Stimulated activated CD4-positive, alpha-beta T cell treated with anti-CD3 and anti-CD28 coated beads, Interleukin-12 subunit alpha, Interleukin-12 subunit beta, amount 100 ng/mL, for 24 hours (primary cell): ENCODE data around the gene SECTM1.
"Not testable (repeated sequence)": the region's sequence is repeated elsewhere in the genome, so short reads cannot be mapped to it uniquely, and the experiment has no call there.

Source experiments
- DNase-seq, 2 experiments: peaks; one replicate each; pipeline ENCODE4 v3.0.0-alpha.2; 2020; ENCODE audit warnings: low read depth in 2 of 2

The SECTM1 gene

DNA sequence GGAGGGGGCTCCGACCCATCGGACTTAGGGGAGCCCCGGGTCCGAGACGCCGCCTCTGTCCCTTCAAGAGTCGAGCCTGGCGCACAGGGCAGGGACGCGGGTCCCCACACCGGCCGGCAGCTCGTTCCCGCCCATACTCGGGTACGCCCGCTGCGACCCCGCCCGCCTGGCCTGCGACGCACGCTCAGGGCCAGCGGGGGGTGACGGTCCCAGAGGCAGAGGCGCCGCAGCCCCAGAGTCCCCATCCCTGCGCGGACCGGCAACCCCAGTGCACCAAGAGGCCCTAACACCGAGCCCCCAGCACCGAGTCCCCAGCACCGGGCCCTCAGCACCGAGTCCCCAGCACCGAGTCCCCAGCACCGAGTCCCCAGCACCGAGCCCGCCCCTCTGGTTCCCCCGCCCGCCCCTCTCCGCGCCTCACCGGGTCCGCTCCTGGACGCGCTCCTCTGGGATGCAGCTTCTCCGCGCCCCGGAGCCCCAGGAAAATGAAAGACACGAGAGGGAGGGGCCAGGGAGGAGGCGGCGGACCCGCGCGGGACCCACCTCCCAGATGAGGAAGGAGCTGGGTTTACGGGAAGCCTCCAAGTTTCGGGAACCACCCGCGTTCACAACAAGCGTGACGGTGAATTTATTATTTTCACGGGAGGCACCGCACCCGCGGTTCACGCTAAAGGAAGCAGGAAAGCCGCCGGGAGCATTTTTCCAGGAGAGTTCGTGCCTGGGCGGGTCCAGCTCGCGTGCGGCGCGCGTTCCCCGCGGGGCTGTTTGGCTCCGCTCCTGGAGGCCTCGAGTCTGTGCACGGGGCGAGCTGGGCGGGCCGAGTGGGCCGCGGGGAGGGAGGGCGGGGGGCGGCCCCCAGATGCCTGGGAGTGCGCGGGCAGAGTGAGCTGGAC is at the start of gene SECTM1:
Gene SECTM1, minus strand, starts transcription at position 488 of the 893 bp plus-strand sequence. CDS start 6,526 bp downstream, outside the sequence.
- no peak for DNase-seq

DNA sequence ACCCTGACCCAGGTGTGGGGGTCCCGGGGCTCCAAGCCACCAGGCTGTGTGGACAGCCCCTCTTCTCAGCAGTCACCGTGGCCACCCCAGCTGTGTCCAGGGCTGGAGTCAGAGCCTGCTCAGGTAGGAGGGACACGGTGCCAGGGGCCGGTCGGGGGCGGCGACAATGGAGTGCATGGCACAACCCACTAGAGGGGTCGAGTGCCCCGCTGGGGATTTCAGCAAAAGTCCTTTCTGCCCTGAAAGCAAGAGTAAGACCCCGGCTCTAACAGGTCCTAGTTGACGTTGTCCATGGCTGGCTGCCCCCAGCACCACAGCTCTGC is 49.3 kb upstream of the SECTM1 start:
- no peak for DNase-seq

DNA sequence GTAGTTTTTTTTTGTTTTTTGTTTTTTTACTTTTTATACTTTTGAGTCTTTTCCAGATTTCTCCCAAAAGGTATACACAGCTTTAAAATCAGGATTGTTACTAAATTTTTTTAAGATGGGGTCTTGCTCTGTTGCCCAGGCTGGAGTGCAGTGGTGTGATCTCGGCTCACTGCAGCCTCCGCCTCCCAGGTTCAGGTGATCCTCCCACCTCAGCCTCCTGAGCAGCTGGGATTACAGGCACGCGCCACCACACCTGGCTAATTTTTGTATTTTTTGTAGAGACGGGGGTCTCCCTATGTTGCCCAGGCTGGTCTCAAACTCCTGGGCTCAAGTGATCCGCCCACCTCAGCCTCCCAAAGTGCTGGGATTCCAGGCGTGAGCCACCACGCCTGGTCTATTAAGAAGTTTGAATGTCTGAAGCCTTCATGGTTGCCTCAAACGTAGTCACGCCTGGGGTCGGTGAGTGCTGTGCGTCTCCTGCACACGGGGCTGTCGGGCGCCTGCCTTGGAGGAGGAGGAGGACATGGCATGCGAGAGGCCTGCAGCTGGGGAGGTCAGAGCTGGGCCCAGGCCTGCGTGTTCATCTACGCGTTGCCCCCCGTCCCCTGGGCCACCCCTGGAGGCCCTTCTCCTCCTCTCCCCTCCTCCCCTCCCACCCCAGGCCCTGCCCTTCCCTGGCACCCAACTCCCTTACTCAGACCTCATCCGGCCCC is 48.8 kb upstream of the SECTM1 start:
- DNase-seq: not testable (repeated sequence)

DNA sequence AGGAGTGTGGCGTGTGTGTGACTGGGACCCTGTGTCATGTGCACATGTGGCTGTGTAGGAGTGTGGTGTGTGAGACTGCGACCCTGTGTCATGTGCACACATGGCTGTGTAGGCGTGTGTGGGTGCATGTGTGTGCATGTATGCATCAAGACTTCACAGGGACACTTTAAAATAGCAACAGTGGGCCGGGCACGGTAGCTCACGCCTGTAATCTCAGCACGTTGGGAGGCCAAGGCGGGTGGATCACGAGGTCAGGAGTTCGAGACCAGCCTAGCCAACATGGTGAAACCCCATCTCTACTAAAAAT is 48.1 kb upstream of the SECTM1 start:
- not testable (repeated sequence) for DNase-seq

DNA sequence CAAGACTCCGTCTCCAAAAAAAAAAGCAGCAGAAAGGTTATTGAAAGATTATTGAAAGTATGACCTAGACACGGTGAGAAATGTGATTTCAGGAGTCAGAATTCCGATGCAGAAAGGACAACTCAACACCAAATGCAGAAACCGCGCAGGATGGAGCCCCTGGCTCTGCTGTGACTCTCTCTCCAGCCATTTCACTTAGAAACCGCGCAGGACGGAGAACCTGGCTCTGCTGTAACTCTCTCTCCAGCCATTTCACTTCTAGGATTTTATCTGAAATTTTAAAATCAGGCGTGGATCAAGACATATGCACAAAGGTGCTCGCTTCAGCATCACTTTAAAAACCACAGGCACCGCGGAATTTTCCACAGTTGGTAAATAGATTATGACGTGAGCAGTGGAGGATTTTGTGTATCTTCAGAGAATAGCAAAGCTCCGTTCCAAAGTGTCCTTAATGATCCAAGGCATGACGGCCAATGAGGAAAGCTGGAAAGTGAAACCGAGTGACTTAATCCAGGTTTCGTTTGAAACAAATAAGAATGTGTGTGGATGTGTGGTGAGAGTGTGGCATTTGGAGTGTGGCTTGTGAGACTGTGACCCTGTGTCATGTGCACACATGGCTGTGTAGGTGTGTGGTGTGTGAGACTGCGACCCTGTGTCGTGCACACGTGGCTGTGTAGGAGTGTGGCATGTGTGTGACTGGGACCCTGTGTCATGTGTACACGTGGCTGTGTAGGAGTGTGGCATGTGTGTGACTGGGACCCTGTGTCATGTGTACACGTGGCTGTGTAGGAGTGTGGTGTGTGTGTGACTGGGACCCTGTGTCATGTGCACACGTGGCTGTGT is 47.5 kb upstream of the SECTM1 start:
- DNase-seq: no peak

DNA sequence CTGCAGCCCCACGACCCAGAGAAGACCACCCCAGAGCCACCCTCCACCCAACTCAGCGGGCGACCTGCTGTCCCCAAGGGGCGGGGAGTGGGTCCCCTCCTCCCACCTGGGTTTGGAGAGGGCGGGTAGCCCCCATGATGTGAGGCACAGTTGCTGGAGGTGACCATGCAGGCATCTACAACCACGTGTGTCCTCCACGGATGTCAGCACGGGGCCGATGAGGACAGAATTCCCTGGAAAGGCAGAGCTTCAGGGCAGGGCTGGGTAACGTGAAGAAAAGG is 45.1 kb upstream of the SECTM1 start:
- no peak for DNase-seq

DNA sequence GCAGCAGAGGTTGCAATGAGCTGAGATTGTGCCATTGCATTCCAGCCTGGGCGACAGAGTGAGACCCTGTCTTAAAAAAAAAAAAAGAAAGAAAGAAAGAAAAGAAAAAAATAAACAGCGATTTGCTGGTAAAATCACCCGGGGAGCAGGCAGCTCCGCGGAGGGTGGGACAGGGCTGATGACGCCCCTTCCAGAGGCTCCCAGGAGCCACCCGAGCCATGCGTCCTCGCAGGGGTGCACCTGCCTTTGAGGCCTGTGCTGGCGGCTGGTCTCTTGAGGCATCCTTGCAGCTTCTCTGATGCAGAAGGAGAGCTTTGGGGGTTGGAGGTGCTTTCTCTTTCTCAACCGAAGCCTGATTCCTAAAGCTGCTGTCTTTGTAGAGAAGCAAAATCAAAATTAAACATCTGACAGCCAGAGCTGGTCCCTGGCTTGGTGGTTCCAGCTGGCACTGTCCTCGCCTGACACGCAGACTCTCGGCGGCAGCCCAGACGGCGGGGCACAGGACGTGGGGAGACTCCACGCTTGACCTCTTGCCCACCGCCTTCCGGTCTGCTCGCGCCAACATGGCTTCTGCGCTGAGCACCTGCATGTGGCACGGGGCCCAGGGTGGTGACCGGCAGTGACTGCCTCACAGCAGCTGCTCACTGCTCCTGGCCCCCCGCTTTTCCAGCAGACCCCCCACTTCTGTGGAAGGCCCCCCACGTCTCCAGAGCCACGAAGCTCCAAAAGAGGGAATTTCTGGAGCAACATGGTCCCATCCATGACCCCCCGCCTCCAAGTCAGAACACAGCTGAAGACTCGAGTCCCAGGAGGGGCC is 44.6 kb upstream of the SECTM1 start:
- DNase-seq: no peak

DNA sequence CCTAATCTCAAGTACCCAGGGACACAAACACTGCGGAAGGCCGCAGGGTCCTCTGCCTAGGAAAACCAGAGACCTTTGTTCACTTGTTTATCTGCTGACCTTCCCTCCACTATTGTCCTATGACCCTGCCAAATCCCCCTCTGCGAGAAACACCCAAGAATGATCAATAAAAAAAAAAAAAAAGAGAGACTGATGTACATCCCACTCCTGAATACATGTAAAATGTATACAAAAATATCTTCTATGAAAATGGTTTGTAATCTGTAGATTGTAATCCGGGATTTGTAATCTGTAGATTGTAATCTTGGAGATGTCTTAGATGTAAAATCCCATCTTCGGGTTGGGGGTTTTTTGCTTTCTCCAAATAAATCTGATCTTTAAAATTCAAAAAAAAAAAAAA is 43.7 kb upstream of the SECTM1 start:
- not testable (repeated sequence) for DNase-seq

DNA sequence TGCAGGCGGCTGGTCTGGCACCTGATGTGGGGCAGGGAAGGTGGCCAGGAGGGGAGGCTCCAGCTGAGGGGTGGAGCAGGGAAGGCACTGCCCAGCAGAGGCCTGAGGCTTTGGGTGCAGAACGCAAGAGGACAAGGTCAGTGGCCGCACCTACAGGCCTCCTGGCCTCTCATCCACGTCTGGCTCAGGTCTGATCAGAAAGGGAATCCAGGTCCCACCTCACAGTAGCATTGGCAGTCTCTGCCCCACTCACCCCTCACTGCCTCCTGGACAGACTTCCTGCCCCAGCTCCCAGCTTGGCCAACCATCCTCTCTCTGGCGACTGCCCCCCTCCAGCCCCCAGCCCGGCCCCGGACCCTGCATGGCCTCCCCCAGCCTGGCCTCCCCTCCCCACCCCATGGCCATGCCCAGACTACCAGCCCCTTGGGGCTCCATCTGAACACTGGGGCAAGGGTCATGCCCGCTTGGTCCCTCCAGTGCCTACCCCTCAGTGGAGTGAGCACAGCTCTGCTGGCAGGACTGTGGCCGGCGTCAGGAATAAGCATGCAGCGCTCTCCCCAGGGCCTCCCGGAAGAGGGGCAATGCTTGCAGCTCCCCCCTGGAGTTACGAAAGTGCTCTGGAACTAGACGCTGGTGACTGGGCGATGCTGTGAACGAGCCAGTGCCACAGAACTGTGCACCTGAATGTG is 42.6 kb upstream of the SECTM1 start:
- DNase-seq: no peak

DNA sequence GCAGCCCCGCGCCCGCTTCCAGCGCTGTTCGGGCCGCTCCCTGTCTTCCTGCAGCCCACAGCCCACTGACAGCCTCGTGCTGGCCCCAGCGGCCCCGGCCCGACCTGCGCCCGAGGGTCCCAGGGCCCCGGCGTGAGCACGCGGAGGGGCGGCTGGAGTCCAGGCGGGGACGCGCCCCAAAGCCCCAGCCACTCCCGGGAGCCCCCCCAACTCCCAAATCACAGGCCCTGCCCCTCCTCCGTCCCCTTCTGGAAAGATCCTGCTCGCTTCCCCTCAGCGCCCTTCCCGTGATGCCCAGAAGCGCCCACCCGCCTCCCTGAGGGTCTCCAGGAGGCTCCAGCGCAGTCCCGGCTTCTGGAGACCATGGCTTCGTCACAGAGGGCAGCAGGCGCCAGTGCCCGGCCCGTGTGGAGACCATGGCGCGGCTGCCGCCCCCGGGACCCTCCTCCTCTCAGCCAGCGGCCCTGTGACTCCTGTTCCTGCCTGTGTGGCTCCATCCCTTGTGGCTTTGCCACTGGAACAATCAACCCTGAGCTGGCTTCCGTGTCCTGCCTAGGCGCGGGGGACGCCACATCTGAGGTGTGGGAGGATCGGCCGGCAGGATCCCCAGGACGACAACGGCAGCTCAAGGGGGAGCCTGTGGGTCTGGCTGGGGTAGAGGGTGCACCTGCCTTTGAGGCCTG is 41.9 kb upstream of the SECTM1 start:
- no peak for DNase-seq

DNA sequence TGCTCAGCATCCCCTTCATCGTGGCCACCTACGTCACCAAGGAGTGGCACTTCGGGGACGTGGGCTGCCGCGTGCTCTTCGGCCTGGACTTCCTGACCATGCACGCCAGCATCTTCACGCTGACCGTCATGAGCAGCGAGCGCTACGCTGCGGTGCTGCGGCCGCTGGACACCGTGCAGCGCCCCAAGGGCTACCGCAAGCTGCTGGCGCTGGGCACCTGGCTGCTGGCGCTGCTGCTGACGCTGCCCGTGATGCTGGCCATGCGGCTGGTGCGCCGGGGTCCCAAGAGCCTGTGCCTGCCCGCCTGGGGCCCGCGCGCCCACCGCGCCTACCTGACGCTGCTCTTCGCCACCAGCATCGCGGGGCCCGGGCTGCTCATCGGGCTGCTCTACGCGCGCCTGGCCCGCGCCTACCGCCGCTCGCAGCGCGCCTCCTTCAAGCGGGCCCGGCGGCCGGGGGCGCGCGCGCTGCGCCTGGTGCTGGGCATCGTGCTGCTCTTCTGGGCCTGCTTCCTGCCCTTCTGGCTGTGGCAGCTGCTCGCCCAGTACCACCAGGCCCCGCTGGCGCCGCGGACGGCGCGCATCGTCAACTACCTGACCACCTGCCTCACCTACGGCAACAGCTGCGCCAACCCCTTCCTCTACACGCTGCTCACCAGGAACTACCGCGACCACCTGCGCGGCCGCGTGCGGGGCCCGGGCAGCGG is 41.2 kb upstream of the SECTM1 start:
- DNase-seq: no peak

DNA sequence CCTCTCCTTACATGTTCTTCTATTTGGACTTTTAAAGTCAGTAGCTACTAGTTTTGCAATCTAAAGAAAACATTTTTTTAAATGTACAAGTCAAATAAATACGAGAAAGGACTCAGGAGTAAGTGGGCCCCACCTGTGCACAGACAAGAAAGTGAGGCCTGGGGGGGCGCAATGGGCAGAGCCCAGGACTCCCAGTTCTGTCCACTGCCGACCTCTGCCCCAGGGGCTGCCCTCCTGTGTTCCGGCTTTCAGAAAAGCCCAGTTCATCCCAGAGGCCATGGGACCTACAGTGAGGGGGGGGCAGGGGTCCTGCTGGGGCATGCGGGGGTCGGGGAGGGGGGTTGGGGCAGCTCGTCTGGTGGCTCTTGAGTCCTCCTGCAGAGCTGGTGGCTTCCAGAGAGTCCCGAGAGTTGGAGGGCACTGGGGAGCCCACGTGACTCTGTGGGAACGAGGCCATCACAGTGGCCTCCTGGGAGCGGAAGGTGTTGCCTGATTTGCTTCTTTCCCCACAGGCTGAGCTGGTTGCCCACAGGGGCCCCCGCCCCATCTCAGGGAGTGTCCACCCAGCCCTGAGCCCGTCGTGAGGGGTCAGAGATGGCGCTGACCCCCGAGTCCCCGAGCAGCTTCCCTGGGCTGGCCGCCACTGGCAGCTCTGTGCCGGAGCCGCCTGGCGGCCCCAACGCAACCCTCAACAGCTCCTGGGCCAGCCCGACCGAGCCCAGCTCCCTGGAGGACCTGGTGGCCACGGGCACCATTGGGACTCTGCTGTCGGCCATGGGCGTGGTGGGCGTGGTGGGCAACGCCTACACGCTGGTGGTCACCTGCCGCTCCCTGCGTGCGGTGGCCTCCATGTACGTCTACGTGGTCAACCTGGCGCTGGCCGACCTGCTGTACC is 40.4 kb upstream of the SECTM1 start:
- DNase-seq: no peak

DNA sequence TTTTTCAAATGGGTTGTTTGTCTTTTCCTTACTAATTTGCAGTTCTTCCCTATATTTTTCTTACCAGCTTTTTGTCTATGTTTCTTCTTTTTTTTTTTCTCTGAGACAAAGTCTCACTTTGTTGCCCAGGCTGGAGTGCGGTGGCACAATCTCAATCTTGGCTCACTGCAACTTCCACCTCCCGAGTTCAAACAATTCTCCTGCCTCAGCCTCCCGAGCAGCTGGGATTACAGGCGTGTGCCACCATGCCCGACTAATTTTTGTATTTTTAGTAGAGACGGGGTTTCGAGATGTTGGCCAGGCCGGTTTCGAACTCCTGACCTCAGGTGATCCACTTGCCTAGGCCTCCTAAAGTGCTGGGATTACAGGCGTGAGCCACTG is 39.5 kb upstream of the SECTM1 start:
- DNase-seq: not testable (repeated sequence)

DNA sequence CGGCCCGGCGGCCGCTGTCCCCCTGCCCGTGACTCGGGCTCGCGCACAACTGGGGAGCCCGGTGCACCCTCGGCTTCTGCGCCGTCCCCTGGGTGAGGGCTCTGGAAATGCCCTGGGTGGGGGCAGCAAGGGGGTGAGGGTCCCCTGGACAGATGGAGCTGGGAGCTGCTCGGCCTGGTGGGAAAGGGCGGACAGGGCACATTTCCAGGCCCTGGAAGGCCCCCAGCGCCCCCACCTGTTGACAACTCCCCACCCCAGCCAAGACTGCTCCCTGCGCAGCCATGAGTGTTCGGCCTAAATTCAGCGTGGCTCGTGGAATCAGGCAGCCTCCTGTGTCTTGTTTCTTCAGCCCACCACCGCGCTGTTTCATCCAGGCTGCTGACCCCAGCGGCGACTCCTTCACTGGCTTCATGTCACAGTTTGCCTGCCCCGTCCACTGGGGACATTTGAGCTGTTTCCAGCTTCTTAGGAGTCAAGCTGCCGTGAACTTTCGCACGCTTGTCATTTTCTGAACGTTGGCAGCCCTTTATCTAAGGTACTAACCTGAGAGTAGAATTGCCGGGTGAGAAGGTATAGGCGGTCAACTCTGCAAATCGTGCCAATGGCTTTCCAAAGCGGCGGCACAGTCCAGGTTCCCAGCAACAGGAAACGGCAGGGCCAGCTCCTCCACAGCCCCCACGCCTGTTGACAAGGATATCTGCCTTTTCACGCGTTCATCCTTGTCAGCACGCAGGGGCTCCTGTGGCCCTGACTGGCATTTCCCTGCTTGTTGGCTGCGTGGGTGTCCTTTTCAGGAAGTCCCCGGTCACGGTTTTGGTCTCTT is 38.9 kb upstream of the SECTM1 start:
- DNase-seq: no peak

DNA sequence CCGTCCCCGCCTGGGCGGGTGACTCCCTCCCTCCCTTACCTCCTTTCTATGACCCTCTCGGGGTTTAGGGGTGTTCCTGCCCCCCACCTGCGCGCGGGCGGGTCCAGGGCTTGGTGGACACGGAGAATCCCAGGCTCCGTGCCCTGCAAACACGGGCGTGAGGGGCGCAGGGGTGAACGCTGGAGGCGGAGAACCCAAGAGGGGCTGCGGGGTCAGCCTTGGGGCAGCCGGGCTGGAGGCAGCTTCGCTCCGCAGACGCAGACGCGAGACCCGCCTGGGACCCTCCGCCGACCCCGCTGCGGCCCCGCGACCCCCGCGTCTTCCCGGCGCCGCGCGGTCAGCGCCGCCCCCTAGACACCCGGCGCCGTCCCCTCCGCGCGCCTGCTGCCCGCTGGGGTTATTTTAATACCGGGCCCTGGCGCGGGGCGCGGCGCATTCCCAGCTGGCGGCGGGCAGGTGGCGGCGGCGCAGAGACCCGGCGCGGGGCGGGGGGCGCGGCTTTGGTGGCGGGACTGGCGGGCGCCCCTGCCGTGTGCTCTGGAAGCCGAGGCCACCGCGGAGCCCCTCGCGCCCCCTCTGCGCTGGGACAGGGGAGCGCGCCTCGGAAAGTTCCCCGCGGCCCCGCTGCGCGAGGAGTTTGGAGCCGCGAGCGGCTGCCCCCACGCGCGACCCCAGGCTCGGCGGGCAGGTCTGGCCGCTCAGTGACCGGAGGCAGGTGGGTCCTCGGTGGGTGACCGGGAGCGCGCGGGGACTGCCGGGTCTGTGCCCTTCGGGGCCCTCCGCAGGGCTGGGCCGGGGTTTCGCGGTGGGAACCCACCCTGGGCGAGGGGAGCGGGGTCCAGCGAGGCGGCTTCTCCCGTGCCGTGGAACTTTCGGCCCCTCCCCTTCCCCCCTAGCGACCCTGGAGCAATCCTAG is 38.0 kb upstream of the SECTM1 start, which contains the start of gene UTS2R:
Gene UTS2R, plus strand, starts transcription at position 433 of the 916 bp plus-strand sequence. CDS start 2,560 bp downstream, outside the sequence.
- no peak for DNase-seq

DNA sequence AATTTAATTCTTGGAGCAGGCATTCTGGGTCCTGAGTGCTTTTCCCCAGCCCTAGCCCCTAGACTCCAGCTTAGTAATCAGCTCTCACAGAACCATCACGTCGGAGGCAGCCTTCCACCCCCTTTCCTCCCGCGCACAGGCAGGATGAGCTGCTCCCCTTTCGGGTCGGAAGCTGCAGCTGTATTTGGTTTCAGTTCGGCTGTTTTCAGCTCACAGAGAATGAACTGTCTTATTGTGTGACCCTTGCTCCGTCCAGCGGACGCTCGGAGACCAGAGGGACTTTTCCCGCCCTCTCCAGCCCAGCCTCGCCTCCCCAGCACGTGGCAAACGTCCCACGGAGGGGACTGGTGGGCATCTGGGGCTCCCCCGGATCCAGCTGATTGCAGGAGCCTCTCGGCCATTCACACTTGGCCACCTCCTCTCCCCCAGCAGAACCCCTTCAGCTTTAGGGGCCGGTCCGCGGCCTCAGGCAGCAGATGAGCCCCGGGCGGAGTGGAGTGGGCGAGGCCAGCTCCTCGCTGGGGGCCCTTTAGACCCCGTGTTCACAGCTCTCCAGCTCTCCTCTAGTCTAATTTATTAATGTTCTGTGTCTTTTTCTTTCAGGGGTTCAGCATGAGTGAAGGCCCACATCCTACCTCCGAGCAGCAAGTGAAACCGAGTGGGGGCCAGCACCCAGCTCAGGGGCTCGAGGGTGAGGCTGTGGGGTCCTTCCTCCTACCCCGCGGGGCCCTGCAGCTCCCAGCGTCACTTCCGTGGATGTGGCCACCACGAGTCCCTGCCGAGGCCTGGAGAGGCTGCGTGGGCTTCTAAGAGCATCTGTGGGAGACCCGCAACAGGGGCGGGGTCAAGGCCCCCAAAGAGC is 37.1 kb upstream of the SECTM1 start:
- peak in 1 of 2 experiments; percentile 19 for DNase-seq
